Hepatocyte (in vitro differentiated cells): Measurements from ENCODE around the gene PHLDA3. TPM values are rescaled to one million over a fixed set of nuclear protein-coding genes. Genes with fewer than 3 reads are reported as not detected.
A peak's percentile ranks its signal among the peaks of the same experiment; 100 is the strongest.

Source experiments
- DNase-seq: peaks from one replicate; pipeline ENCODE4 v3.0.0-alpha.2; 2016; ENCODE audit warnings: low spot score
- H2AFZ ChIP-seq: fragments of 200-600 bp; sonication (generic); 2 replicates; pipeline ENCODE4 v1.6.0; 2016; ENCODE audit warnings: antibody characterized with exemption, mild to moderate bottlenecking
- H3K27ac ChIP-seq: fragments of 200-600 bp; sonication (generic); 2 replicates; pipeline ENCODE4 v1.5.1; 2016; ENCODE audit warnings: mild to moderate bottlenecking
- H3K27me3 ChIP-seq: fragments of 200-600 bp; sonication (generic); 2 replicates; pipeline ENCODE4 v1.6.1; 2016
- H3K36me3 ChIP-seq: fragments of 200-600 bp; sonication (generic); replicated peaks from 2 replicates; pipeline ENCODE4 v1.5.1; 2016; ENCODE audit warnings: low read depth; ENCODE audit not compliant: insufficient read depth
- H3K4me1 ChIP-seq: fragments of 200-600 bp; sonication (generic); 2 replicates; pipeline ENCODE4 v1.5.1; 2016; ENCODE audit warnings: mild to moderate bottlenecking, moderate library complexity; ENCODE audit not compliant: insufficient read depth
- H3K4me2 ChIP-seq: fragments of 200-600 bp; sonication (generic); 2 replicates; pipeline ENCODE4 v1.6.0; 2016
- H3K4me3 ChIP-seq: fragments of 200-600 bp; sonication (generic); 2 replicates; pipeline ENCODE4 v1.5.1; 2016; ENCODE audit warnings: mild to moderate bottlenecking
- H3K79me2 ChIP-seq: fragments of 200-600 bp; sonication (generic); 2 replicates; pipeline ENCODE4 v1.6.0; 2017; ENCODE audit warnings: mild to moderate bottlenecking
- H3K9me2 ChIP-seq: fragments of 200-600 bp; sonication (generic); replicated peaks from 2 replicates; pipeline ENCODE4 v1.6.0; 2017; ENCODE audit warnings: mild to moderate bottlenecking; ENCODE audit not compliant: insufficient read depth
- H3K9me3 ChIP-seq: fragments of 200-600 bp; sonication (generic); 2 replicates; pipeline ENCODE4 v1.5.1; 2016; ENCODE audit warnings: low read depth, mild to moderate bottlenecking
- H4K20me1 ChIP-seq: fragments of 200-600 bp; sonication (generic); 2 replicates; pipeline ENCODE4 v1.6.0; 2016; ENCODE audit warnings: mild to moderate bottlenecking; ENCODE audit not compliant: insufficient read depth, poor library complexity, severe bottlenecking
- CTCF ChIP-seq: fragments of 200-600 bp; sonication (generic); IDR thresholded peaks from 2 replicates; pipeline ENCODE4 v1.5.1; 2016; ENCODE audit warnings: antibody characterized with exemption, mild to moderate bottlenecking; ENCODE audit not compliant: poor library complexity
- EZH2 ChIP-seq: fragments of 200-600 bp; sonication (generic); IDR thresholded peaks from 2 replicates; pipeline ENCODE4 v1.6.1; 2016; ENCODE audit warnings: antibody characterized with exemption, mild to moderate bottlenecking, borderline replicate concordance
- EZH2phosphoT487 ChIP-seq: fragments of 200-600 bp; sonication (generic); IDR thresholded peaks from one replicate; pipeline ENCODE4 v1.6.1; 2018; ENCODE audit warnings: antibody characterized with exemption, mild to moderate bottlenecking, low read depth, moderate library complexity; ENCODE audit not compliant: unreplicated experiment, severe bottlenecking
- WGBS: methylation state at CpG from one replicate; pipeline ENCODE4 v1.1.6; 2016; ENCODE audit warnings: low lambda C conversion rate; ENCODE audit errors: missing lambda C conversion rate; 5-methylcytosine and 5-hydroxymethylcytosine counted together
- polyA plus RNA-seq: library from polyadenylated mRNA; unstranded; fragments of >200 nt; fragmentation: Nextera tagmentation; extraction: Ambion mirVana; gene quantifications from 2 replicates; pipeline ENCODE4 v1.2.1, GENCODE V29; 2016
- total RNA-seq: library from RNA; depleted of rRNA; stranded (reverse); fragments of >200 nt; gene quantifications from 2 replicates; pipeline ENCODE4 v1.2.3, GENCODE V29; 2014

PHLDA3 gene
- total and polyA plus RNA-seq, 2 experiments from 2014 or later: 30.2 to 62.9 TPM

- Histone ChIP-seq H3K4me2 (peak overlapping the region; percentile 75), H2AFZ (peak overlapping the region; percentile 33), H3K27ac (no peak overlapping the region), H3K27me3 (peaks cover 6% of the 10 kb centered on the region), H3K9me3 (no peaks in the 10 kb centered on the region), H3K36me3 (no peaks in the 10 kb centered on the region), H3K4me3 (no peak overlapping the region), H3K9me2 (no peaks in the 10 kb centered on the region), H3K4me1 (peaks cover 14% of the 10 kb centered on the region), H3K79me2 (no peaks in the 10 kb centered on the region), H4K20me1 (no peaks in the 10 kb centered on the region)
- TF ChIP-seq EZH2phosphoT487: no peak
- TF ChIP-seq CTCF: peak; percentile 86
- 6% methylated on average over 35 of the region's 35 CpGs for WGBS
- DNase-seq: peak; percentile 91
These were observed 12.9 kb upstream of the PHLDA3 start for GRCh38 chr1:201481761-201482493.

GRCh38 chr1:201481004-201481380 lies 12.0 kb upstream of the PHLDA3 start:
- Histone ChIP-seq H3K27ac (no peak overlapping the region), H4K20me1 (no peaks in the 10 kb centered on the region), H3K36me3 (no peaks in the 10 kb centered on the region), H3K4me2 (peak overlapping the region; percentile 75), H3K79me2 (no peaks in the 10 kb centered on the region), H2AFZ (peak overlapping the region; percentile 23), H3K27me3 (peaks cover 6% of the 10 kb centered on the region), H3K4me3 (no peak overlapping the region), H3K4me1 (peaks cover 14% of the 10 kb centered on the region), H3K9me2 (no peaks in the 10 kb centered on the region), H3K9me3 (no peaks in the 10 kb centered on the region)
- no peak for DNase-seq
- 9% methylated on average over 17 of the region's 17 CpGs for WGBS
- TF ChIP-seq CTCF (no peak), EZH2phosphoT487 (no peak), EZH2 (no peak)

GRCh38 chr1:201480231-201481003 lies 11.4 kb upstream of the PHLDA3 start:
- peak; percentile 87 for DNase-seq
- Histone ChIP-seq H3K4me1 (peaks cover 14% of the 10 kb centered on the region), H3K4me2 (peak overlapping the region; percentile 75), H3K9me2 (no peaks in the 10 kb centered on the region), H3K4me3 (no peak overlapping the region), H3K27ac (no peak overlapping the region), H2AFZ (peak overlapping the region; percentile 23), H3K27me3 (peaks cover 6% of the 10 kb centered on the region), H3K9me3 (no peaks in the 10 kb centered on the region), H4K20me1 (no peaks in the 10 kb centered on the region), H3K36me3 (no peaks in the 10 kb centered on the region), H3K79me2 (no peaks in the 10 kb centered on the region)
- TF ChIP-seq EZH2phosphoT487 (no peak), CTCF (peak; percentile 3)
- 3% methylated on average over 33 of the region's 37 CpGs for WGBS
